ENCODE data around the gene DAO.

Gene DAO

GRCh38 chr12:108875280-108875679, 4.6 kb upstream of the DAO start:
- DNase-seq (ENCODE audit: low read depth in 2 of 2): no peak
- TF ChIP-seq, protein P1, sequence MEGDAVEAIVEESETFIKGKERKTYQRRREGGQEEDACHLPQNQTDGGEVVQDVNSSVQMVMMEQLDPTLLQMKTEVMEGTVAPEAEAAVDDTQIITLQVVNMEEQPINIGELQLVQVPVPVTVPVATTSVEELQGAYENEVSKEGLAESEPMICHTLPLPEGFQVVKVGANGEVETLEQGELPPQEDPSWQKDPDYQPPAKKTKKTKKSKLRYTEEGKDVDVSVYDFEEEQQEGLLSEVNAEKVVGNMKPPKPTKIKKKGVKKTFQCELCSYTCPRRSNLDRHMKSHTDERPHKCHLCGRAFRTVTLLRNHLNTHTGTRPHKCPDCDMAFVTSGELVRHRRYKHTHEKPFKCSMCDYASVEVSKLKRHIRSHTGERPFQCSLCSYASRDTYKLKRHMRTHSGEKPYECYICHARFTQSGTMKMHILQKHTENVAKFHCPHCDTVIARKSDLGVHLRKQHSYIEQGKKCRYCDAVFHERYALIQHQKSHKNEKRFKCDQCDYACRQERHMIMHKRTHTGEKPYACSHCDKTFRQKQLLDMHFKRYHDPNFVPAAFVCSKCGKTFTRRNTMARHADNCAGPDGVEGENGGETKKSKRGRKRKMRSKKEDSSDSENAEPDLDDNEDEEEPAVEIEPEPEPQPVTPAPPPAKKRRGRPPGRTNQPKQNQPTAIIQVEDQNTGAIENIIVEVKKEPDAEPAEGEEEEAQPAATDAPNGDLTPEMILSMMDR (IDR thresholded peaks at IDR 0.05; ENCODE audit: low read depth, low read length): no peak
- no peak overlapping the region for H3K4me3 ChIP-seq (replicated peaks in 1 of 2; ENCODE audit: low read depth in 2 of 2, low read length in 2 of 2)

GRCh38 chr12:108875682-108876361, 4.1 kb upstream of the DAO start:
- TF ChIP-seq, protein P1 (IDR thresholded peaks at IDR 0.05; ENCODE audit: low read depth, low read length): no peak
- peak in 1 of 2 donors; percentile 35 for DNase-seq (ENCODE audit: low read depth in 2 of 2)
- no peak overlapping the region for H3K4me3 ChIP-seq (replicated peaks in 1 of 2; ENCODE audit: low read depth in 2 of 2, low read length in 2 of 2)

DNA sequence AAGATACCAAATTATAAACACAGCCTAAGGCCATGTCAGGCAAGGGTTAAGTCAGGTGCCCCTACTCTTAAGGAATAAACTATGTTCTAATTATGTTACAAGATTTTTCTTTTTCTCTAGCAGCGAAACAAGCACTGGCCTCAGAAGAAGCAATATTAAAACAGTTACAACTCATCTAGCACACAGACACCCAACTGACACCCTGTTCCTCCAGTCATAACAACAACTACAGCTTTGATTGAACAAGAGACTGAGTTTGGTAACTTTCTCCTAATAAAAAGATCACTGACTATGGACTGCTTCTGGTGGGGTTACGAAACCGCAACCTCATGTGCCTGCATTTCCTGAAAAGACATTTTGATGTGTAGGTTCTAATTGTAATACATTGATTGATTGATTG, 3.3 kb upstream of the DAO start:
- DNase-seq (ENCODE audit: low read depth in 2 of 2): no peak
- TF ChIP-seq, protein P1 (IDR thresholded peaks at IDR 0.05; ENCODE audit: low read depth, low read length): no peak
- H3K4me3 ChIP-seq (replicated peaks in 1 of 2; ENCODE audit: low read depth in 2 of 2, low read length in 2 of 2): no peak overlapping the region

DNA sequence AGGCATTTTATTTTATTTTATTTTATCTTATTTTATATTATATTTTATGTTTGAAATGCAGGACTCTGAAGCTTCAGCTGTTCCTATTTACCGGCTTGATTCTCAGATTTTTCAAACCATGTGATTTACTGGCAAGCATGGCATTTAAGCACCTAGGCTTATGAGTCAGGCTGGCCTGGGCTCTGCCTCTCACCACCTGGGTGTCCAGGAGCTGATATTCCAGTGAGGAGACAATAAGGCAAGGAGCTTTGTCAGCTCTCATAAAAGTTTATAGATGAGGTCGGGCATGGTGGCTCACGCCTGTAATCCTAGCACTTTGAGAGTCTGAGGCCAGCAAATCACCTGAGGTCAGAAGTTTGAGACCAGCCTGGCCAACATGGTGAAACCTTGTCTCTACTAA, 2.1 kb downstream of the DAO start:
- TF ChIP-seq, protein P1 (IDR thresholded peaks at IDR 0.05; ENCODE audit: low read depth, low read length): no peak
- no peak for DNase-seq (ENCODE audit: low read depth in 2 of 2)
- H3K4me3 ChIP-seq (replicated peaks in 1 of 2; ENCODE audit: low read depth in 2 of 2, low read length in 2 of 2): no peak overlapping the region

GRCh38 chr12:108884116-108885012, 4.5 kb downstream of the DAO start:
- no peak overlapping the region for H3K4me3 ChIP-seq (replicated peaks in 1 of 2; ENCODE audit: low read depth in 2 of 2, low read length in 2 of 2)
- peak; percentile 32 to 50 for DNase-seq (ENCODE audit: low read depth in 2 of 2)
- TF ChIP-seq, protein P1 (IDR thresholded peaks at IDR 0.05; ENCODE audit: low read depth, low read length): peak; percentile 71

GRCh38 chr12:108886873-108887629, 7.2 kb downstream of the DAO start:
- DNase-seq (ENCODE audit: low read depth in 2 of 2): no peak
- H3K4me3 ChIP-seq (replicated peaks in 1 of 2; ENCODE audit: low read depth in 2 of 2, low read length in 2 of 2): no peak overlapping the region
- TF ChIP-seq, protein P1 (IDR thresholded peaks at IDR 0.05; ENCODE audit: low read depth, low read length): no peak
